Heart left ventricle (tissue), 16 donors: ENCODE results near the gene SLK. TPM values are rescaled to one million over a fixed set of nuclear protein-coding genes. Genes with fewer than 3 reads are reported as not detected.

Experiments used
- ATAC-seq, 4 donors: fragments of 200-7000 bp; cut with Tn5 transposase; one replicate each; pipeline ENCODE4 v1.9.1; 2020 to 2022; ENCODE audit warnings: moderate library complexity in 4 of 4, mild to moderate bottlenecking in 3 of 4, moderate number of reproducible peaks in 1 of 4
- DNase-seq, 5 donors: peaks; one replicate each; pipeline ENCODE4 v3.0.0-alpha.2; 2020
- H3K27ac ChIP-seq, 12 donors: fragments of 200-600 bp; sonication (generic) in 4 of 12; one replicate each; pipeline versions ENCODE4 v1.5.0 to v1.8.0; 2016 to 2022; ENCODE audit warnings: mild to moderate bottlenecking in 2 of 12
- H3K27me3 ChIP-seq, 9 donors: fragments of 200-600 bp; sonication (generic) in 2 of 9; one replicate each; pipeline versions ENCODE4 v1.5.1 to v1.8.0; 2016 to 2022; ENCODE audit warnings: mild to moderate bottlenecking in 3 of 9
- H3K36me3 ChIP-seq, 9 donors: fragments of 200-600 bp; sonication (generic) in 2 of 9; one replicate each; pipeline versions ENCODE4 v1.5.0 to v1.8.0; 2018 to 2022; ENCODE audit warnings: mild to moderate bottlenecking in 2 of 9
- H3K4me1 ChIP-seq, 12 donors: fragments of 200-600 bp; sonication (generic) in 4 of 12; one replicate each; pipeline versions ENCODE4 v1.5.0 to v1.8.0; 2016 to 2022; ENCODE audit warnings: mild to moderate bottlenecking in 3 of 12
- H3K4me3 ChIP-seq, 12 donors: fragments of 200-600 bp; sonication (generic) in 4 of 12; one replicate each; pipeline versions ENCODE4 v1.5.0 to v1.8.0; 2017 to 2022; ENCODE audit warnings: mild to moderate bottlenecking in 9 of 12, moderate library complexity in 4 of 12
- H3K9me3 ChIP-seq, 12 donors: fragments of 200-600 bp; sonication (generic) in 4 of 12; one replicate each; pipeline versions ENCODE4 v1.5.0 to v1.8.0; 2016 to 2022; ENCODE audit warnings: mild to moderate bottlenecking in 1 of 12
- POLR2A ChIP-seq, 2 donors: fragments of 450-650 bp; IDR thresholded peaks; one replicate each; pipeline ENCODE4 v1.6.1; 2017; ENCODE audit warnings: antibody characterized with exemption in 2 of 2, mild to moderate bottlenecking in 2 of 2, moderate library complexity in 2 of 2
- WGBS, 4 donors: extraction: QIAGEN DNeasy Blood & Tissue Kit in 2 of 4; methylation state at CpG; one replicate each; pipeline versions ENCODE4 v1.1.5 to v1.1.7; 2013 to 2018; 5-methylcytosine and 5-hydroxymethylcytosine counted together
- intact Hi-C, 10 donors: fragments of 100-400 bp; cut with DNase I; formaldehyde crosslinking; loops; one replicate each; pipeline versions ENCODE4 v1.11.1 to v1.14.2; 2022
- polyA plus RNA-seq, 2 donors: library from polyadenylated mRNA; stranded (reverse); fragments of 200-250 nt; gene quantifications; one replicate each; pipeline ENCODE4 v1.2.3, GENCODE V29; 2013
- total RNA-seq, 9 donors: library from RNA; depleted of rRNA in 2 of 9; stranded (reverse); fragments of >200 nt in 2 of 9; fragmentation: NEBNext Ultra II Directional in 3 of 9; extraction: Animal tissue kit (Norgen Biotek cat#: 25700) in 3 of 9; gene quantifications; one replicate each; pipeline versions ENCODE4 v1.1.0 to v1.2.4, GENCODE V29; 2016 to 2023
- TF ChIP-seq, protein P1 (sequence below), 12 donors: fragments of 200-600 bp; sonication (generic) in 4 of 12; IDR thresholded peaks; one replicate each; pipeline versions ENCODE4 v1.5.0 to v1.8.0; 2018 to 2022; ENCODE audit warnings: antibody characterized with exemption in 12 of 12, mild to moderate bottlenecking in 5 of 12
- donor health status: ischemic (EF 13 %, LVEDD 7.1; RV severe dilation, severe dysfunction).
- donor health status: healthy with polysubstance abuse.
- donor health status: DM: no; HTN: yes; CAD: no.
- donor health status: DM: no; HTN: no; CAD: no.
- donor health status: ischemic (EF 25% LVEDD 6.9; RV normal size, moderate dysfunction).
- donor health status: ischemic (EF 25% LVEDD 5.7; RV mildly dilated, moderate dysfunction).
- donor health status: healthy.
- donor health status: DM: yes; HTN: yes; CAD: no.
- donor health status: ischemic (EF 35%, LVEDD 5.7; RV mildly dilated, moderate dysfunction).
- donor health status: nonischemic (EF 11% LVEDD 7.7; RV severe dilation, severe dysfunction).
- donor health status: DM: yes; HTN: yes; CAD: no.
- donor health status: PGD.
- donor health status: ischemic (EF 29% LVEDD 5.4; RV normal size, mild dysfunction).
- donor health status: nonischemic (EF 23%, LVEDD 6.1; RV moderate dilation, normal function).

SLK gene
- total and polyA plus RNA-seq, 11 donors, result 10.0 to 57.8 (median 45.2) TPM

DNA sequence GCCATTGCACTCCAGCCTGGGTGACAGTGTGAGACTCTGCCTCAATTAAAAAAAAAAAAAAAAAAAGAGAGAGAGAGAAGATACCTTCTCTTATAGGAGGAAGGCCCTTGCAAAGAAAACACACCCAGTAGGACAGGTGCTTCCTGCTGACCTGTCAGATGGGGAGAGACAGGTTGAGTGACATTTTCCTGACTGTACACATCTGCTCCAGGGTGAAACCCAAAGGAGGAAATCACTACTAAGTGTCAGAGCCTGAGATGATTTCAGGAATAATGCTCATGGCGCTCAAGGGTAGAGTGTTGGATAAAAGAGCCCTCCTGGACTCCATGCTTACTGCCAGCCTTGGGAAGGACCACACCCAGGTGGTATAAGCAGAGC is 47.3 kb upstream of the SLK start:
- H3K9me3 ChIP-seq, result peaks cover 0 to 4% (median 0%) of the 10 kb centered on the region in 12 donors
- TF ChIP-seq, protein P1, sequence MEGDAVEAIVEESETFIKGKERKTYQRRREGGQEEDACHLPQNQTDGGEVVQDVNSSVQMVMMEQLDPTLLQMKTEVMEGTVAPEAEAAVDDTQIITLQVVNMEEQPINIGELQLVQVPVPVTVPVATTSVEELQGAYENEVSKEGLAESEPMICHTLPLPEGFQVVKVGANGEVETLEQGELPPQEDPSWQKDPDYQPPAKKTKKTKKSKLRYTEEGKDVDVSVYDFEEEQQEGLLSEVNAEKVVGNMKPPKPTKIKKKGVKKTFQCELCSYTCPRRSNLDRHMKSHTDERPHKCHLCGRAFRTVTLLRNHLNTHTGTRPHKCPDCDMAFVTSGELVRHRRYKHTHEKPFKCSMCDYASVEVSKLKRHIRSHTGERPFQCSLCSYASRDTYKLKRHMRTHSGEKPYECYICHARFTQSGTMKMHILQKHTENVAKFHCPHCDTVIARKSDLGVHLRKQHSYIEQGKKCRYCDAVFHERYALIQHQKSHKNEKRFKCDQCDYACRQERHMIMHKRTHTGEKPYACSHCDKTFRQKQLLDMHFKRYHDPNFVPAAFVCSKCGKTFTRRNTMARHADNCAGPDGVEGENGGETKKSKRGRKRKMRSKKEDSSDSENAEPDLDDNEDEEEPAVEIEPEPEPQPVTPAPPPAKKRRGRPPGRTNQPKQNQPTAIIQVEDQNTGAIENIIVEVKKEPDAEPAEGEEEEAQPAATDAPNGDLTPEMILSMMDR (IDR thresholded peaks at IDR 0.05), result no peak
- no peak for TF ChIP-seq POLR2A (IDR thresholded peaks at IDR 0.05)
- H3K27me3 ChIP-seq, result no peaks in the 10 kb centered on the region
- H3K4me1 ChIP-seq, result peaks cover 0 to 35% (median 29%) of the 10 kb centered on the region in 12 donors
- no peak overlapping the region for H3K27ac ChIP-seq
- DNase-seq, result no peak
- no peaks in the 10 kb centered on the region for H3K36me3 ChIP-seq
- intact Hi-C loops, result loop anchor here in 8 of 10 donors (2.0 to 10.0 kb wide), 7 partner anchors 38 to 205 kb away; partner anchors contain the start of genes SLK (in 5 of the 8) and SFR1 (in 2 of the 8)
- H3K4me3 ChIP-seq, result no peak overlapping the region
- ATAC-seq, result no peak
- WGBS, 4 donors, result 85 to 100% (median 98%) methylated on average over 1 of the region's 1 CpG

DNA sequence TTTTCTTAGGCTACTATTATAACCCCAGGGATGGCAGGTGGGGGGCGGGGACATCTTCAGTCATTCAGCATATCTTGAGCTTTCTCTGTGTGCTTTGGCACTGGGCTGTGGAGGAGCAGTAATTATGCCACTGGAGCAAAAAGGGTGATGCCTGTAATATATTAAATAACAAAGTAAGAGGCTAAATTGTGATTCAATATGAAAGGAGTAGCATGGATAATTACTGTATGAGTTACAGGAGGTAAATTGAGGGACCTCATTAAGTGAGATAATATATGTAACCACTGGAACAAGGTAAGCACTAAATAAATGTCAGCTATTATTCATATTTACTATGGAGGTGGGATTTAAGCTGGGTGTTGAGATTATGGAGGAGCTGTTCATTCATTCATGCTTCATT is 45.7 kb upstream of the SLK start:
- no peaks in the 10 kb centered on the region for H3K36me3 ChIP-seq
- WGBS, 4 donors, result 95 to 98% (median 96%) methylated on average over 1 of the region's 1 CpG
- no peak overlapping the region for H3K4me3 ChIP-seq
- TF ChIP-seq, protein P1 (IDR thresholded peaks at IDR 0.05), result no peak
- TF ChIP-seq POLR2A (IDR thresholded peaks at IDR 0.05), result no peak
- H3K4me1 ChIP-seq, result peaks cover 0 to 22% (median 17%) of the 10 kb centered on the region in 12 donors
- intact Hi-C loops, result loop anchor here in 3 of 10 donors (5.0 kb wide), 3 partner anchors 36 to 46 kb away; partner anchors contain the start of gene SLK (in 1 of the 3)
- ATAC-seq (no peak), DNase-seq (no peak)
- no peaks in the 10 kb centered on the region for H3K9me3 ChIP-seq
- no peak overlapping the region for H3K27ac ChIP-seq
- H3K27me3 ChIP-seq, result no peaks in the 10 kb centered on the region

DNA sequence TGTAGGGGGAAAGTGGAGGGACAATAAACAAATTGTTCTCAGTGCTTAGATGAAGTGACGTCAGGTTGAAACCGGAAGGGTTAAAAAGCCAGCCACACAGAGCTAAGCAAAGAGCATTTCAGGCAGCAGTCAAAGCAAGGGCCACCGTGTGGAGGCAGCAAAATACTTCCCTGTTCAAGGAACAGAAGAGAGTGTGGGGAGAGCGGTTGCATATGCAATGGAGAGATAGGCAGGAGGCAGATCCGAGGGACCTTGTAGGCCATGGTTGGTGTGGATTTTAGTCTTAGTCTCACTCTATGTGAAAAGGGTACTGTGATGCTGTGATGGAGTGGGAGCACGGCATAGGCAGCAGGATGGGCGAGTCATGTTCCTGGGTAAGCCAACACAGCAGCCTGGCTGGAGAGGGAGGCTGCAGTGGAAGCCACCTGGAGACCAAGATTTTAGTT is 45.2 kb upstream of the SLK start:
- Histone ChIP-seq H3K27ac (no peak overlapping the region), H3K4me1 (peaks cover 0 to 17% (median 12%) of the 10 kb centered on the region in 12 donors), H3K36me3 (no peaks in the 10 kb centered on the region), H3K9me3 (no peaks in the 10 kb centered on the region), H3K4me3 (no peak overlapping the region), H3K27me3 (no peaks in the 10 kb centered on the region)
- ATAC-seq (no peak), DNase-seq (no peak)
- intact Hi-C loops, result loop anchor here in 3 of 10 donors (5.0 kb wide), 3 partner anchors 36 to 46 kb away; partner anchors contain the start of gene SLK (in 1 of the 3)
- TF ChIP-seq, protein P1 (IDR thresholded peaks at IDR 0.05), result peak in 1 of 12 donors; percentile 10
- TF ChIP-seq POLR2A (IDR thresholded peaks at IDR 0.05), result no peak
- WGBS, 4 donors, result 45 to 53% (median 48%) methylated on average over 7 of the region's 7 CpGs

DNA sequence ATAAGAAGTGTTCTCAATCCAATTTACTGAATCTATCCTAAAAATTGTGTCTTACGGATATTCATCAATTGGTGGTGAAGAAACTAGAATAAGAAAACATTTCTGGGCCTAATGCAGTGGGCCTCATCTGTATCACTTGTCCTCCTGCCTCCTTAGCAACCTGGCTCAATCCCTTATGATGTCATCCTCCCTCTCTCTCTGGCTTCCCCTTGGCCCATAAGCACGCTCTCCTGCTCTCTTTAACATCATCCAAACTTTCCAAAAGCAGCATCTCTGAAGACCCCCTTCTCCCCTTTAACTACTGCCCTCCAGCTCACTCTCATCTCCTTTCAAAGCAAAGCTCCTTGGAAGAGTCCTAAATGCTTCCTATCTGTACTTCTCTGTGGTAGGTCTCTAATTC is 44.3 kb upstream of the SLK start:
- DNase-seq, result no peak
- no peak for ATAC-seq
- TF ChIP-seq POLR2A (IDR thresholded peaks at IDR 0.05), result no peak
- TF ChIP-seq, protein P1 (IDR thresholded peaks at IDR 0.05), result no peak
- Histone ChIP-seq H3K27ac (no peak overlapping the region), H3K4me1 (peaks cover 0 to 8% (median 6%) of the 10 kb centered on the region in 12 donors), H3K27me3 (no peaks in the 10 kb centered on the region), H3K9me3 (no peaks in the 10 kb centered on the region), H3K36me3 (no peaks in the 10 kb centered on the region), H3K4me3 (no peak overlapping the region)
- intact Hi-C loops, result loop anchor here in 3 of 10 donors (5.0 kb wide), 3 partner anchors 35 to 45 kb away; partner anchors contain the start of gene SLK (in 1 of the 3)
- 88 to 94% (median 91%) methylated on average over 2 of the region's 2 CpGs for WGBS, 4 donors
